Astrocyte (in vitro differentiated cells and primary cell): ENCODE data around the gene NOXO1.

Experiments
- CTCF ChIP-seq: IDR thresholded peaks from 2 replicates; pipeline ENCODE4 v1.5.1; 2011; ENCODE audit warnings: low read depth, mild to moderate bottlenecking, inconsistent platforms, low read length, moderate library complexity; ENCODE audit not compliant: insufficient read depth
- EZH2 ChIP-seq: IDR thresholded peaks from 2 replicates; pipeline ENCODE4 v1.6.1; 2012; ENCODE audit warnings: mild to moderate bottlenecking, low read length, inconsistent platforms; ENCODE audit not compliant: insufficient read depth

GRCh38 chr16:1958715-1959268, 22.5 kb downstream of the NOXO1 start:
- TF ChIP-seq EZH2 = no peak
- TF ChIP-seq CTCF = no peak
